ENCODE measurements around the gene IRX1. TPM values are rescaled to one million over a fixed set of nuclear protein-coding genes. Genes with fewer than 3 reads are reported as not detected.

IRX1 gene
- total and polyA plus RNA-seq, 2 of the 13 experiments (the other 11 are each of a cell fraction or from before 2014, with no cell fraction given): not detected

DNA sequence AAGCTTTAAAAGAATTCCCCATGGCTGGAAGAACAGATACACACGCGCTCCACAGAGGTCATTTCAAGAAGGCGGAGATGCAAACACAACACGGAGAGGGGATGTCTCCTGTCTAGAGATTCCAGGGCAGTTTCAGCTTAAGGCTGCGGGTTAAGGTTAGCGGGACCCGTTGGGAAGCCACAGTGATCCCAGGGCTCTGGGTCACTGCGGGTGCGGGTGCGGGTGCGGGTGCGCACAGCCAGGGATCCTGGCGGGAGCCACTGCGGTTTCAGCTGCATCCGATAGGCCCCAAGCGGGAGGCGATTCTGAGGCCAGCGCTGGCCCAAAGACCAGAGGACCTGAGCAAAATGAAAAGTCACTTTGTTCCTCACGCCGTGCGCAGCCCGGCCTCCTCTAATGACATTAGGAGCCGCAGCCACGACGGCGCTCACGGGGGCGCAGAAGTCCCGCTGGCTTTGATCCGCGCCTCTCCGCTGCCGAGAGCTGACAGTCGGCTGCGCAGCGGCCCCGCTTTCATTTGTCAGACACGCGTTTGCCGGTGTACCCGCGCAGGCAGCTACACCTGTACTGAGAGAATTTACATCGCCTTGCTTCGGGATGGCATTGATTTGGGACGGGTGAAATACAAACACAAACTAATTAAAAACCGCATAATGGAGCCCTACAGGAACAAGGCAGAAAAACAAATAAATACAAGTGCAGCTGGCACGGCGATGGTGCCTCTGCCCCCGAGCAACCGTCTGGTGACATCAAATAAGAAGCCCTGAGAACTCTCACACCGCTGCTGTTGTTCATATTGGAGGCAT, 5.3 kb upstream of the IRX1 start (continued):
- TF ChIP-seq SP5 (CRISPR knock-in tag; IDR thresholded peaks at IDR 0.05; ENCODE audit: borderline replicate concordance, low read depth) (no peak), NFE2 (CRISPR knock-in tag; IDR thresholded peaks at IDR 0.05) (no peak), TBX3 (IDR thresholded peaks at IDR 0.05; ENCODE audit: borderline replicate concordance) (no peak), ZSCAN20 (CRISPR knock-in tag; IDR thresholded peaks at IDR 0.05; ENCODE audit: borderline replicate concordance) (no peak), SNRNP70 (IDR thresholded peaks at IDR 0.05; ENCODE audit: low read depth, low read length) (no peak), MXD1 (CRISPR knock-in tag; IDR thresholded peaks at IDR 0.05) (no peak), BHLHE40 (IDR thresholded peaks at IDR 0.05; ENCODE audit: low read length) (no peak)
- TF ChIP-seq, protein P1, sequence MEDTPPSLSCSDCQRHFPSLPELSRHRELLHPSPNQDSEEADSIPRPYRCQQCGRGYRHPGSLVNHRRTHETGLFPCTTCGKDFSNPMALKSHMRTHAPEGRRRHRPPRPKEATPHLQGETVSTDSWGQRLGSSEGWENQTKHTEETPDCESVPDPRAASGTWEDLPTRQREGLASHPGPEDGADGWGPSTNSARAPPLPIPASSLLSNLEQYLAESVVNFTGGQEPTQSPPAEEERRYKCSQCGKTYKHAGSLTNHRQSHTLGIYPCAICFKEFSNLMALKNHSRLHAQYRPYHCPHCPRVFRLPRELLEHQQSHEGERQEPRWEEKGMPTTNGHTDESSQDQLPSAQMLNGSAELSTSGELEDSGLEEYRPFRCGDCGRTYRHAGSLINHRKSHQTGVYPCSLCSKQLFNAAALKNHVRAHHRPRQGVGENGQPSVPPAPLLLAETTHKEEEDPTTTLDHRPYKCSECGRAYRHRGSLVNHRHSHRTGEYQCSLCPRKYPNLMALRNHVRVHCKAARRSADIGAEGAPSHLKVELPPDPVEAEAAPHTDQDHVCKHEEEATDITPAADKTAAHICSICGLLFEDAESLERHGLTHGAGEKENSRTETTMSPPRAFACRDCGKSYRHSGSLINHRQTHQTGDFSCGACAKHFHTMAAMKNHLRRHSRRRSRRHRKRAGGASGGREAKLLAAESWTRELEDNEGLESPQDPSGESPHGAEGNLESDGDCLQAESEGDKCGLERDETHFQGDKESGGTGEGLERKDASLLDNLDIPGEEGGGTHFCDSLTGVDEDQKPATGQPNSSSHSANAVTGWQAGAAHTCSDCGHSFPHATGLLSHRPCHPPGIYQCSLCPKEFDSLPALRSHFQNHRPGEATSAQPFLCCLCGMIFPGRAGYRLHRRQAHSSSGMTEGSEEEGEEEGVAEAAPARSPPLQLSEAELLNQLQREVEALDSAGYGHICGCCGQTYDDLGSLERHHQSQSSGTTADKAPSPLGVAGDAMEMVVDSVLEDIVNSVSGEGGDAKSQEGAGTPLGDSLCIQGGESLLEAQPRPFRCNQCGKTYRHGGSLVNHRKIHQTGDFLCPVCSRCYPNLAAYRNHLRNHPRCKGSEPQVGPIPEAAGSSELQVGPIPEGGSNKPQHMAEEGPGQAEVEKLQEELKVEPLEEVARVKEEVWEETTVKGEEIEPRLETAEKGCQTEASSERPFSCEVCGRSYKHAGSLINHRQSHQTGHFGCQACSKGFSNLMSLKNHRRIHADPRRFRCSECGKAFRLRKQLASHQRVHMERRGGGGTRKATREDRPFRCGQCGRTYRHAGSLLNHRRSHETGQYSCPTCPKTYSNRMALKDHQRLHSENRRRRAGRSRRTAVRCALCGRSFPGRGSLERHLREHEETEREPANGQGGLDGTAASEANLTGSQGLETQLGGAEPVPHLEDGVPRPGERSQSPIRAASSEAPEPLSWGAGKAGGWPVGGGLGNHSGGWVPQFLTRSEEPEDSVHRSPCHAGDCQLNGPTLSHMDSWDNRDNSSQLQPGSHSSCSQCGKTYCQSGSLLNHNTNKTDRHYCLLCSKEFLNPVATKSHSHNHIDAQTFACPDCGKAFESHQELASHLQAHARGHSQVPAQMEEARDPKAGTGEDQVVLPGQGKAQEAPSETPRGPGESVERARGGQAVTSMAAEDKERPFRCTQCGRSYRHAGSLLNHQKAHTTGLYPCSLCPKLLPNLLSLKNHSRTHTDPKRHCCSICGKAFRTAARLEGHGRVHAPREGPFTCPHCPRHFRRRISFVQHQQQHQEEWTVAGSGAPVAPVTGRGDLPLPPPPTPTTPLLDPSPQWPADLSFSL (CRISPR knock-in tag; IDR thresholded peaks at IDR 0.05): no peak
- TF ChIP-seq, protein P2, sequence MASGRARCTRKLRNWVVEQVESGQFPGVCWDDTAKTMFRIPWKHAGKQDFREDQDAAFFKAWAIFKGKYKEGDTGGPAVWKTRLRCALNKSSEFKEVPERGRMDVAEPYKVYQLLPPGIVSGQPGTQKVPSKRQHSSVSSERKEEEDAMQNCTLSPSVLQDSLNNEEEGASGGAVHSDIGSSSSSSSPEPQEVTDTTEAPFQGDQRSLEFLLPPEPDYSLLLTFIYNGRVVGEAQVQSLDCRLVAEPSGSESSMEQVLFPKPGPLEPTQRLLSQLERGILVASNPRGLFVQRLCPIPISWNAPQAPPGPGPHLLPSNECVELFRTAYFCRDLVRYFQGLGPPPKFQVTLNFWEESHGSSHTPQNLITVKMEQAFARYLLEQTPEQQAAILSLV (CRISPR knock-in tag; IDR thresholded peaks at IDR 0.05; ENCODE audit: borderline replicate concordance): no peak

Data from HepG2 (cell line).